T-helper 22 cell (primary cell): Measurements from ENCODE around the gene ADGRE1.

ENCODE experiments used
- DNase-seq: peaks from one replicate; pipeline ENCODE4 v3.0.0-alpha.2; 2020; ENCODE audit warnings: low read depth

Gene ADGRE1

DNA sequence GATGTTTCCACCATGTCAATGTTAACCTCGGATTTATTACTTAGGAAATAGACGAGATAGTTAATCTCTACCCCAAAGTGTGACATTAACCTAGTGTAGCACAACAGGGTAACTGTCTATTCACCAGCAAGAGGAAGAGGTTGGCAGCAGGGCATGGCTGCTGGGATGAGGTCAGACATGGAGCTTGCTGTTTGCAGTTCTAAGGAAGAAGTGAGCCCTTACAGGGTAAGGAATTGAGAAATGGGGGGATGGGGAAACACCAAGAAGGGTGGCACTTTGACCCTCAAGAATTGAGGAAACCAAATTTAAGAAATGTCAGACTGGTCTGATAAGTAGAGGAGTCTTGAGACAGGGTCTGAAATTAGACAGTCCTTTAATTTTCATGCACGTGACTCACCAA lies 71.4 kb downstream of the ADGRE1 start:
- DNase-seq = no peak

DNA sequence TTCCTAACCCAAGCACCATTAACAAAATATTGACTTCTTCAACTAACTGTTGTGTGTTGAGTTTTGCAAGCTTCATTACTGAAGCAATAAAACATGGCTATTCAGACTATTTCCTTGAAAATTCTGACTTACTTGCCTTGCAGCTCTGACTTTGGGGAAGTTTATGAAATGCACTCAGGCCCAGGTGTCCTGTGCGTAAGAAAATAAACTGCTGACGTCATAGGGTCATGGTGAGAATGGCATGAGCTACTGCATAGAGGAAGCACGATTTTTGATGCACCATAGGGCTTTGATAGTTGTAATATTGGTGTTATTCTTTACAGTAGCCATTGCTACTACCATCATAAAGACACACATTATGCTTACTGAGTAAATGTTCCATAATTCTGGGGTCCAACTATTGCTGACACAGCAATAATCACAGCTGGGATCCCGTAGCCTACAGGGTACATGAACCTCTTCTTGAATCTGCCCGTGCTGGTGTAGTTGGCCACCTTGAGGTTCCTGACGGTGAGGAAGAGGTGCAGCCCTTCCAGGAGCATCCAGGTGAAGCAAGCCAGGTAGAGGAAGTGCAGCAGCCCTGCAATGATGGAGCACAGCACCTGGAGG lies 76.0 kb downstream of the ADGRE1 start:
- DNase-seq = no peak

DNA sequence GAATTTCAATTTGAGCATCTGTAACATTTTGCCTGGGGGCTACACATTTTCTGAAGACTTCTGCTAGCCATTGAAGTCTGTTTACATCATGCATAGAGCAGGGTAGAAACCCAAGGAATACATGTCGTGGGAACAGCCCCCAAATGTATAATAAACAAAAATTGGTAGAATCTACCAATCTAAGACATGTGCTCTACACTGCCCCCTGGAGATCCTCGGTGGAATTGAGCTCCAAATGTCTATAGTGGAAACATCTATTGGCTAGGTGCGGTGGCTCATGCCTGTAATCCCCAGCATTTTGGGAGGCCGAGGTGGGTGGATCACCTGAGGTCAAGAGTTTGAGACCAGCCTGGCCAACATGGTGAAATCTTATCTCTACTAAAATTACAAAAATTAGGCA lies 76.6 kb downstream of the ADGRE1 start:
- no peak for DNase-seq

DNA sequence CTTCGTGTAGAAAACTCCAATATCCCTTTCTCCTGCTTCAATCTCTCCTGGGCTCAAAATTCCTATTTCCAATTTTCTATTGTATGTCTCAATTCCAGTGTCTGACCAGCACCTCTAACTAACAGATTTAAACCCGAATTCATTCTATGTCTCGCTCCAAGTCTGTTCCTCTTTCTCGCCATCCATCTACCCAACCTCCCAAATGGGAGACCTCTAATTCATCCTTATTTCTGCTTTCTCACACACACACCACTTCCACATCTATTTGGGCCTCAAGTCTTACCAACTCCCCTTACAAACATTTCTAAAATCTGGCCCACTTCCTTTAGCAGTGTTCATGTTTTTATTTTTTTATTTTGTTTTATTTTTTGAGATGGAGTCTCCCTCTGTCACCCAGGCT lies 80.6 kb downstream of the ADGRE1 start:
- no peak for DNase-seq

DNA sequence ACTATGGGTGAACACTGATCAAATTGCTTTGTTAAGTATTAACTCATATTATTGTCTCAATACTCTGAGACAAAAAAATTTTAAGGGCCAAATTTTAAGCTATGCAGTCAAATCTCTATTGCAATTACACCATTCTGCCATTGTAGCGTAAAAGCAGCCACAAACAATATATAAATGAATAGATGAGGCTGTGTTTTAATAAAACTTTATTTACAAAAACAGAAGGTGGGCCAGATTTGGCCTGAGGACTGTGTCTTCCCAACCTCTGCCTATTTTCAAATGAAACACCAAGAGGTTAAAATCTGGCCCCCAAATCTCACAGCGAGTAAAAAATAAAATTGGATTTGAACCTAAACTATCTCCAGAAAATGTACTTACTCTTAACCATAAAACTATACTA lies 82.1 kb downstream of the ADGRE1 start:
- DNase-seq = no peak

DNA sequence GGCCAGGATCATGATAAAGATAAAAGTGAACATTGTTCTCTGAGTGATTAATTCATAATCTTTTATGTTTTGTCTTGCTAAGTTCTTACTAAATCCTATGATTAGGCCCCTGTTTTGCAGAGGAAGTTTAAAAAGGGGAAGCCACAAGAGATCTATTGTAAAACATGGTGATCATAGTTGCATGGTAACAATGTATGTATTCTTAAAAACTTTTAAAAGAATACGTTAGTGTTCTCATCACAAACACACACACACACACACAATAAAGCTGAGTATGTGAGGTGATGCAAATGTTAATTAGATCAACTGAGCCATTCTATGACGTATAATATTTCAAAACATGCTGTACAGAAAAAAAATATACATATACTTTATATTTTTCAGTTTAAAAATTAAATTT lies 82.6 kb downstream of the ADGRE1 start:
- no peak for DNase-seq

DNA sequence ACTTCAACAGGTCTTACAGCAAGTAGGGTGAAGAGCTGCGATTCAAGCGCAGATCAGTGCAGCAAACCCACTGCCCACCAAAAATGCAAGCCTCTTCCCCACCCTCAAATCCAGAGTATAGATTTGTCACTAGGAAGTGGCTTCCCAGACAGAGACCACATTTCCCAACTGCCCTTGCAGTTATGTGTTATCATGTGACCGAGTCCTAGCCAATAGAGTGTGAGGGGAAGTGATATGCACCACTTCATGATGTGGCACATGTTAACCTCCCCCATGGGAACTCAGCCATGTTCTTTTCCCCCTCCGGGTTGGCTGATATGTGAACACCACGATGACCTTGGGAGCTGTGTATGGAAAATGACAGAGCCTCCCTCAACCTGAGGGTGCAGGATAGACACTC lies 83.1 kb downstream of the ADGRE1 start:
- DNase-seq = no peak

DNA sequence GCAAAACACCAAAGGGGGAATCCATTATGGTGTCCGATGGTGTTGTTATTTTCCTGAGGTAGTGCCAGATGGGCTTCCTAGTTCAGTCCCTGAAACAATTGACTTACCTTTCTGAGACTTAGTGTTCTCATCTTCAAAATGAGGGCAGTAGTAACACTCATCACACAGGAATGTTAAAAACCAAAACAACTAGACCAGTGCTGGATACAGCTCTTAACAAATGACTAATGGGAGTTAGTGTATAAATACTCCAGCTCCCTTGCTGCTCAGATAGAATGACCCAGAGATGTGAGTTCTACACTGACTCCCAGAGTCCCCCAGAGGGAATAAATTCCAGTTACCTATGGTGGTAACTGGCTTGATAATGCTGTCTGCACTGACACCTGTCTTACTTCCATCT lies 84.0 kb downstream of the ADGRE1 start:
- no peak for DNase-seq

DNA sequence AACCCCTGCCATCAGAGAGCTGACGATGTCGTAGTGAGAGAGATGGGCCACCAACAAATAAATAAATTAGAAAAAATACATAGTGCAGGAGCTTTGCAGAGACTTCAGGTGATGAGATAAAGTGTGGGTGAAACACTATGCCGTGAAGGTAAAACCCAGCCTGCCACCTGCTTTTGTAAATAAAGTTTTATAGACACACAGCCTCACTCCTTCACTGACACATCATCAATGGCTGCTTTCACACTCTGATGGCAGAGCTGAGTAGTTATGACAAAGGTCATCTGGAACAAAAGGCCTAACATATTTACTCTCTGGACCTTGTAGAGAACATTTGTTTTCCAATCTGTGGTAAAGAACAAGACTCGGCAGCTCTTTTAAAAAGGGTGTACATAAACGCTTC lies 88.8 kb downstream of the ADGRE1 start:
- DNase-seq = no peak

DNA sequence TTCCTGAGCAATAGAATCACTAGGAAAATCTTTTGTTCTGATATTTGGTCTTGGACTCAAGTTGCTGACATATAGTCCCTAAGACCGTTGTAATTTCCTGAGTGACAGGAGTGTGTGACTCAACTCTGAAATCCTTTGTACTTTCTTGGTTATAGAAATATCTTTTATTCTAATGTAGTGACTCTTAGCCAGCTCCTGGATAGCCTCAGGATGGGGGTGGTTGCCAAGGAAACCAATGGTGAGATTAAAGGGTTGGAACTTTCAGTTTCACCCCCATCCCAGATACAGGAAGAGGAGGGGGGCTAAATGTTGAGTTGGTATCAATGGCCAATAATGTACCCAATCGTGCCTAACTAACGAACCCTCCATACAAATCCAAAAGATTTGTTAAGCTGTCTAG lies 92.0 kb downstream of the ADGRE1 start:
- no peak for DNase-seq

DNA sequence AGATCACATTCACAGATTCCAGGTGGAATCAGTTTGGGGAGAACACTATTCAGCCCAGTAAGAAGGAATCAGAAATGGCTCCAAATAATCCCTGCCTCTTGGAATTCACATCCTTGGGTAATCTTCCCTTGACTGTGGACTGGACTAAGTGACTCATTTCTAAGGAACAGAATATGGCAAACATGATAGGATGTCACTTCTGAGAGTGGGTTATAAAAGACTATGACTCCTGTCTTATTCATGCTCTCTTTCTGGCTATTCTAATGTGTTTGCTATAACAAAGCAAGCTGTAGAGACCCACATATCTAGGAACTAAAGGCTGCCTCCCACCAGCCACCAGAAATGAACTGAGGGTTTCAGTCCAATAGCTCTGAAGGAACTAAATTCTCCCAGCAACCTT lies 96.1 kb downstream of the ADGRE1 start:
- no peak for DNase-seq

DNA sequence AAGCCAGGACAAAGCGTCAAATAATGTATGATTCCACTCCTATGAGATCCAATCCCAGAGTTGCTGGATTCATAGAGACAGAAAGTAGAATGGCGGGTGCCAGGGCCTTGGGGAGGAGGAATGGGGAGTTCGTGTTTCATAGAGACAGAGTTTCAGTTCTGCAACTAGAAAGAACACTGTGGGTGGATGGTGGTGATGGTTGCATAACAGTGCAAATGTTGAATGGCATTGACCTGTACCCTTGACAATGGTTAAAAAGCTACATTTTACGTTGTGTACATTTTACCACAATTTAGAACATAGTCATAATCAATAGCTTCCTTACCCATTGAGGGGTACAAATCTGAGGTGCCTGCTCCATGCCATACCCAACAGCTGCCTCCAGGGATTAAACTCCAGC lies 100.5 kb downstream of the ADGRE1 start:
- no peak for DNase-seq

DNA sequence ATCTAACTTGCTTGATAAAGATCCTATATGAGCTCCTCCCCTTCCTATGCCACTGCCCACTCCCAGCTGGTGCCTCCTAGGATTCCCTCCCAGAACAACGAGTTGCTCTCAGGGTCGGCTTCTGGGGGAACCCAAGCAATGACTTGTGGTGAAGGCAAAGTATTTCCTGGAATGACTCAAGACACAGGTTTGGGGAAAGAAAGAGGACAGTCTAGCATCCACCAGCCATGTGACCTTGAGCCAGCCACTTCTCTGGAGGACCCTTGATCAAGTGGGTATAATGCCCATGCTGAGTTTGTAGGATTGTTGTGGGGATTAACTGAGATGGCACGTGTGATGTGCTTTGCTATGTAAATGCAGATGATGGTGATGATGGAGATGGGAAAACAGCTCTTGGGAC lies 100.9 kb downstream of the ADGRE1 start:
- DNase-seq = no peak
